Activated T-helper 17 cell treated with anti-CD3 and anti-CD28 coated beads, Interleukin-2, amount 50 U/mL, for 72 hours (primary cell): ENCODE measurements around the gene PDE4A. TPM values are rescaled to one million over a fixed set of nuclear protein-coding genes. Genes with fewer than 3 reads are reported as not detected.
"Not testable (repeated sequence)": the region's sequence is repeated elsewhere in the genome, so short reads cannot be mapped to it uniquely, and the experiment has no call there.

Source experiments
- ATAC-seq: fragments of 150-1000 bp; cut with Tn5 transposase; replicated peaks from 2 replicates; pipeline ENCODE4 v1.10.0; 2021; ENCODE audit warnings: mild to moderate bottlenecking, moderate library complexity
- H3K27ac Mint-ChIP-seq: one replicate; pipeline ENCODE4 v1.8.0; 2022; ENCODE audit warnings: mixed read lengths
- H3K27me3 Mint-ChIP-seq: one replicate; pipeline ENCODE4 v1.8.0; 2022; ENCODE audit warnings: mixed read lengths
- H3K36me3 Mint-ChIP-seq: one replicate; pipeline ENCODE4 v1.8.0; 2022; ENCODE audit warnings: low read depth, mild to moderate bottlenecking, mixed read lengths
- H3K4me1 Mint-ChIP-seq: one replicate; pipeline ENCODE4 v1.8.0; 2022; ENCODE audit warnings: mixed read lengths
- H3K4me3 Mint-ChIP-seq: one replicate; pipeline ENCODE4 v1.8.0; 2022; ENCODE audit warnings: mild to moderate bottlenecking, mixed read lengths
- H3K9me3 Mint-ChIP-seq: one replicate; pipeline ENCODE4 v1.8.0; 2022; ENCODE audit warnings: mixed read lengths
- total RNA-seq, 2 donors: library from RNA; stranded (reverse); gene quantifications; one replicate each; pipeline ENCODE4 v1.2.3, GENCODE V29; 2022

PDE4A gene
- total RNA-seq, 2 donors from 2014 or later: 9.0 to 9.1 TPM

GRCh38 chr19:10395003-10395402 is 25.3 kb upstream of the PDE4A start:
- Mint-ChIP-seq H3K9me3 (no peaks in the 10 kb centered on the region), H3K4me1 (peaks cover 15% of the 10 kb centered on the region), H3K27ac (no peak overlapping the region), H3K27me3 (no peaks in the 10 kb centered on the region), H3K4me3 (no peak overlapping the region), H3K36me3 (peaks cover 93% of the 10 kb centered on the region)
- ATAC-seq: no peak

GRCh38 chr19:10395436-10395835 is 24.9 kb upstream of the PDE4A start:
- peaks cover 15% of the 10 kb centered on the region for H3K4me1 Mint-ChIP-seq
- peaks cover 93% of the 10 kb centered on the region for H3K36me3 Mint-ChIP-seq
- no peaks in the 10 kb centered on the region for H3K9me3 Mint-ChIP-seq
- no peaks in the 10 kb centered on the region for H3K27me3 Mint-ChIP-seq
- H3K27ac Mint-ChIP-seq: no peak overlapping the region
- ATAC-seq: no peak
- H3K4me3 Mint-ChIP-seq: no peak overlapping the region

GRCh38 chr19:10395917-10396316 is 24.4 kb upstream of the PDE4A start:
- no peaks in the 10 kb centered on the region for H3K27me3 Mint-ChIP-seq
- no peaks in the 10 kb centered on the region for H3K9me3 Mint-ChIP-seq
- no peak overlapping the region for H3K4me3 Mint-ChIP-seq
- peaks cover 11% of the 10 kb centered on the region for H3K4me1 Mint-ChIP-seq
- ATAC-seq: no peak
- no peak overlapping the region for H3K27ac Mint-ChIP-seq
- peaks cover 93% of the 10 kb centered on the region for H3K36me3 Mint-ChIP-seq

GRCh38 chr19:10398819-10399218 is 21.5 kb upstream of the PDE4A start:
- no peak overlapping the region for H3K4me3 Mint-ChIP-seq
- no peaks in the 10 kb centered on the region for H3K9me3 Mint-ChIP-seq
- ATAC-seq: no peak
- peaks cover 24% of the 10 kb centered on the region for H3K4me1 Mint-ChIP-seq
- peaks cover 94% of the 10 kb centered on the region for H3K36me3 Mint-ChIP-seq
- H3K27me3 Mint-ChIP-seq: no peaks in the 10 kb centered on the region
- H3K27ac Mint-ChIP-seq: peak overlapping the region; percentile 27

GRCh38 chr19:10399340-10399739 is 21.0 kb upstream of the PDE4A start:
- not testable (repeated sequence) for H3K27ac Mint-ChIP-seq, H3K27me3 Mint-ChIP-seq, H3K9me3 Mint-ChIP-seq, H3K4me3 Mint-ChIP-seq, ATAC-seq
- H3K4me1 Mint-ChIP-seq: peaks cover 24% of the 10 kb centered on the region
- peaks cover 89% of the 10 kb centered on the region for H3K36me3 Mint-ChIP-seq

GRCh38 chr19:10399878-10400277 is 20.5 kb upstream of the PDE4A start:
- no peak for ATAC-seq
- Mint-ChIP-seq H3K27me3 (no peaks in the 10 kb centered on the region), H3K4me3 (no peak overlapping the region), H3K27ac (no peak overlapping the region), H3K4me1 (peaks cover 24% of the 10 kb centered on the region), H3K9me3 (no peaks in the 10 kb centered on the region), H3K36me3 (peaks cover 84% of the 10 kb centered on the region)

GRCh38 chr19:10402441-10403038 is 17.8 kb upstream of the PDE4A start:
- Mint-ChIP-seq H3K27me3 (no peaks in the 10 kb centered on the region), H3K4me1 (peaks cover 31% of the 10 kb centered on the region), H3K9me3 (no peaks in the 10 kb centered on the region)

GRCh38 chr19:10403137-10404021 is 17.0 kb upstream of the PDE4A start, which contains the start of gene CDC37:
TSS of gene CDC37 (minus strand) at chr19:10403542. CDS start at chr19:10403479, 63 bp downstream.
- peak; percentile 83 for ATAC-seq

More at GRCh38 chr19:10402441-10403038, 17.8 kb upstream of the PDE4A start:
- no peak for ATAC-seq
- peak overlapping the region; percentile 94 for H3K27ac Mint-ChIP-seq
- peaks cover 58% of the 10 kb centered on the region for H3K36me3 Mint-ChIP-seq
- H3K4me3 Mint-ChIP-seq: peak overlapping the region; percentile 96

GRCh38 chr19:10404888-10405820 is 15.2 kb upstream of the PDE4A start:
- peaks cover 27% of the 10 kb centered on the region for H3K4me1 Mint-ChIP-seq
- H3K27me3 Mint-ChIP-seq: no peaks in the 10 kb centered on the region
- H3K36me3 Mint-ChIP-seq: peaks cover 34% of the 10 kb centered on the region
- peak overlapping the region; percentile 96 for H3K4me3 Mint-ChIP-seq
- H3K9me3 Mint-ChIP-seq: no peaks in the 10 kb centered on the region
- ATAC-seq: peak; percentile 8
- H3K27ac Mint-ChIP-seq: peak overlapping the region; percentile 94

More at GRCh38 chr19:10403137-10404021, 17.0 kb upstream of the PDE4A start, which contains the start of gene CDC37:
- Mint-ChIP-seq H3K27me3 (no peaks in the 10 kb centered on the region), H3K9me3 (no peaks in the 10 kb centered on the region), H3K4me3 (peak within 1 kb of the TSS; percentile 96), H3K27ac (peak within 1 kb of the TSS; percentile 94), H3K4me1 (peaks cover 27% of the 10 kb centered on the region), H3K36me3 (peaks cover 50% of the 10 kb centered on the region)

- Mint-ChIP-seq H3K4me3 (peak overlapping the region; percentile 96), H3K9me3 (no peaks in the 10 kb centered on the region), H3K27ac (peak overlapping the region; percentile 94), H3K36me3 (peaks cover 24% of the 10 kb centered on the region), H3K4me1 (peaks cover 24% of the 10 kb centered on the region), H3K27me3 (no peaks in the 10 kb centered on the region)
- no peak for ATAC-seq
Measured at GRCh38 chr19:10406191-10406590, 14.1 kb upstream of the PDE4A start.

- H3K4me1 Mint-ChIP-seq: peaks cover 18% of the 10 kb centered on the region
- H3K4me3 Mint-ChIP-seq: peak overlapping the region; percentile 96
- H3K27ac Mint-ChIP-seq: no peak overlapping the region
- peaks cover 15% of the 10 kb centered on the region for H3K36me3 Mint-ChIP-seq
- H3K27me3 Mint-ChIP-seq: no peaks in the 10 kb centered on the region
- no peaks in the 10 kb centered on the region for H3K9me3 Mint-ChIP-seq
- no peak for ATAC-seq
Measured at GRCh38 chr19:10407096-10407495, 13.2 kb upstream of the PDE4A start.

GRCh38 chr19:10408511-10409283 is 11.6 kb upstream of the PDE4A start:
- no peaks in the 10 kb centered on the region for H3K27me3 Mint-ChIP-seq
- peak overlapping the region; percentile 29 for H3K27ac Mint-ChIP-seq
- no peaks in the 10 kb centered on the region for H3K36me3 Mint-ChIP-seq
- no peaks in the 10 kb centered on the region for H3K9me3 Mint-ChIP-seq
- peak; percentile 72 for ATAC-seq
- peaks cover 13% of the 10 kb centered on the region for H3K4me1 Mint-ChIP-seq
- peak overlapping the region; percentile 71 for H3K4me3 Mint-ChIP-seq

- H3K27me3 Mint-ChIP-seq, ATAC-seq, H3K9me3 Mint-ChIP-seq, H3K4me3 Mint-ChIP-seq, H3K4me1 Mint-ChIP-seq, H3K27ac Mint-ChIP-seq, H3K36me3 Mint-ChIP-seq: not testable (repeated sequence)
Measured at GRCh38 chr19:10411224-10411623, 9.1 kb upstream of the PDE4A start.
